Ishikawa (cell line): ENCODE measurements around the gene RIPOR2.

ENCODE experiments used
- CEBPB ChIP-seq: IDR thresholded peaks from 2 replicates; pipeline ENCODE4 v1.6.1; 2012
- CREB1 ChIP-seq: IDR thresholded peaks from 2 replicates; pipeline ENCODE4 v1.6.1; 2012; ENCODE audit warnings: low read depth
- EGR1 ChIP-seq: IDR thresholded peaks from 2 replicates; pipeline ENCODE4 v1.6.1; 2012
- EP300 ChIP-seq: IDR thresholded peaks from 2 replicates; pipeline ENCODE4 v1.6.1; 2012; ENCODE audit warnings: borderline replicate concordance
- FOXM1 ChIP-seq: IDR thresholded peaks from 2 replicates; pipeline ENCODE4 v1.6.1; 2012; ENCODE audit warnings: low read depth, borderline replicate concordance
- MAX ChIP-seq: IDR thresholded peaks from 2 replicates; pipeline ENCODE4 v1.6.1; 2012
- NFIC ChIP-seq: IDR thresholded peaks from 2 replicates; pipeline ENCODE4 v1.6.1; 2012
- RAD21 ChIP-seq: IDR thresholded peaks from 2 replicates; pipeline ENCODE4 v1.6.1; 2012; ENCODE audit warnings: low read depth
- TAF1 ChIP-seq: IDR thresholded peaks from 2 replicates; pipeline ENCODE4 v1.6.1; 2012; ENCODE audit warnings: low read depth, mild to moderate bottlenecking
- TCF12 ChIP-seq: IDR thresholded peaks from 2 replicates; pipeline ENCODE4 v1.6.1; 2012; ENCODE audit warnings: low read depth
- TEAD4 ChIP-seq: IDR thresholded peaks from 2 replicates; pipeline ENCODE4 v1.6.1; 2012
- YY1 ChIP-seq: IDR thresholded peaks from 2 replicates; pipeline ENCODE4 v1.6.1; 2012; ENCODE audit warnings: low read depth
- ZBTB7A ChIP-seq: IDR thresholded peaks from 2 replicates; pipeline ENCODE4 v1.6.1; 2012; ENCODE audit warnings: low read depth
- TF ChIP-seq, protein P1 (sequence below): IDR thresholded peaks from 2 replicates; pipeline ENCODE4 v1.6.1; 2012
- TF ChIP-seq, protein P2 (sequence below): IDR thresholded peaks from 2 replicates; pipeline ENCODE4 v1.6.1; 2012; ENCODE audit warnings: low read depth, mild to moderate bottlenecking

The RIPOR2 gene

DNA sequence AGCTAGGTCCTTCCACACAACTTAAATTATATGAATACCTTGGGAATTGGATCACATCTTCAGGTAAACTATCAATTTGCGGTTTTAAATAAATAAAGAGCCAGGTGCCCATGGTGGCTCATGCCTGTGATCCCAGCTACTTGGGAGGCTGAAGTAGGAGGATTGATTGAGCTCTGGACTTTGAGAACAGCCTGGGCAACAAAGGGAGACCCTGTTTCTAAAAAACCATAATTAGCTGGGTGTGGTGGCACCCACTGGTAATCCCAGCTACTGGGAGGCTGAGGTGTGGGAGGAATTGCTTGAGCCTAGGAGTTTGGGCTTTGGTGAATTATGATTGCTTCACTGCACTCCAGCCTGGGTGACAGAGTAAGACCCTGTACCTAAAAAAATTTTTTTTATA is 157.6 kb downstream of the RIPOR2 start:
- TF ChIP-seq YY1 (no peak), TEAD4 (no peak), EGR1 (no peak), TAF1 (no peak), NFIC (no peak), MAX (no peak), CREB1 (no peak)
- TF ChIP-seq, protein P1, sequence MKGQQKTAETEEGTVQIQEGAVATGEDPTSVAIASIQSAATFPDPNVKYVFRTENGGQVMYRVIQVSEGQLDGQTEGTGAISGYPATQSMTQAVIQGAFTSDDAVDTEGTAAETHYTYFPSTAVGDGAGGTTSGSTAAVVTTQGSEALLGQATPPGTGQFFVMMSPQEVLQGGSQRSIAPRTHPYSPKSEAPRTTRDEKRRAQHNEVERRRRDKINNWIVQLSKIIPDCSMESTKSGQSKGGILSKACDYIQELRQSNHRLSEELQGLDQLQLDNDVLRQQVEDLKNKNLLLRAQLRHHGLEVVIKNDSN, result no peak
- TF ChIP-seq, protein P2, sequence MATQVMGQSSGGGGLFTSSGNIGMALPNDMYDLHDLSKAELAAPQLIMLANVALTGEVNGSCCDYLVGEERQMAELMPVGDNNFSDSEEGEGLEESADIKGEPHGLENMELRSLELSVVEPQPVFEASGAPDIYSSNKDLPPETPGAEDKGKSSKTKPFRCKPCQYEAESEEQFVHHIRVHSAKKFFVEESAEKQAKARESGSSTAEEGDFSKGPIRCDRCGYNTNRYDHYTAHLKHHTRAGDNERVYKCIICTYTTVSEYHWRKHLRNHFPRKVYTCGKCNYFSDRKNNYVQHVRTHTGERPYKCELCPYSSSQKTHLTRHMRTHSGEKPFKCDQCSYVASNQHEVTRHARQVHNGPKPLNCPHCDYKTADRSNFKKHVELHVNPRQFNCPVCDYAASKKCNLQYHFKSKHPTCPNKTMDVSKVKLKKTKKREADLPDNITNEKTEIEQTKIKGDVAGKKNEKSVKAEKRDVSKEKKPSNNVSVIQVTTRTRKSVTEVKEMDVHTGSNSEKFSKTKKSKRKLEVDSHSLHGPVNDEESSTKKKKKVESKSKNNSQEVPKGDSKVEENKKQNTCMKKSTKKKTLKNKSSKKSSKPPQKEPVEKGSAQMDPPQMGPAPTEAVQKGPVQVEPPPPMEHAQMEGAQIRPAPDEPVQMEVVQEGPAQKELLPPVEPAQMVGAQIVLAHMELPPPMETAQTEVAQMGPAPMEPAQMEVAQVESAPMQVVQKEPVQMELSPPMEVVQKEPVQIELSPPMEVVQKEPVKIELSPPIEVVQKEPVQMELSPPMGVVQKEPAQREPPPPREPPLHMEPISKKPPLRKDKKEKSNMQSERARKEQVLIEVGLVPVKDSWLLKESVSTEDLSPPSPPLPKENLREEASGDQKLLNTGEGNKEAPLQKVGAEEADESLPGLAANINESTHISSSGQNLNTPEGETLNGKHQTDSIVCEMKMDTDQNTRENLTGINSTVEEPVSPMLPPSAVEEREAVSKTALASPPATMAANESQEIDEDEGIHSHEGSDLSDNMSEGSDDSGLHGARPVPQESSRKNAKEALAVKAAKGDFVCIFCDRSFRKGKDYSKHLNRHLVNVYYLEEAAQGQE, result no peak

- TF ChIP-seq MAX (no peak), NFIC (no peak), ZBTB7A (no peak), EGR1 (no peak), TEAD4 (no peak), TAF1 (no peak), CEBPB (no peak), TCF12 (no peak), FOXM1 (no peak), CREB1 (no peak), RAD21 (no peak), EP300 (no peak), YY1 (no peak)
- TF ChIP-seq, protein P2, result no peak
- TF ChIP-seq, protein P1, result no peak
Observed at GRCh38 chr6:24777227-24777626, 158.5 kb downstream of the RIPOR2 start.

DNA sequence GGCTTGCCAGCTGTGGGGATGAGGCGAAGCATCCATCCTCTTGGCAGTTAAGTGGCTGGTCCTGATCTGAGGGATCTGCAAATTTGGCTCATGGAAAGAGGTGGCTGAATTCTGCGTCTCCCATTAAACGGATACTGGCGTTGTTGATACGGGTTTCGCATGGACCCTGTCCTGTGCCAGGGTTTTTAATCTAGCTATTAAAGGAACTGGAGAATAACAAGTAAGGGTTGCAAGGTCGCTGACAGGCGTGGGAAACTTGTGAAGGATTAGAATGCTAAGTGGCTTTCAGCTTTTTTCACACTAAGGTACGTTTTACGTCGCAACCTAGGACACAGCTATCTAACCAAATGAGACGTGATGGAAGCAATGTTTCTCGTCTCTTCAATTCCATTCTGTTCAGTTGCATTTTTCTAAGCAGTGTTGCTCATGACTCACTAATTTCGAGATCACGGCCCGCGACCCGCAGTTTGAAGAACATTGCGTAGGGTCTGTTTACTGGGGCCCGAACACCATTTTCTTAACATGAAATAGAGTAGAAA is 160.2 kb downstream of the RIPOR2 start:
- TF ChIP-seq FOXM1 (no peak), TEAD4 (no peak), NFIC (no peak), CEBPB (no peak), MAX (no peak), ZBTB7A (no peak), EP300 (no peak), TAF1 (no peak), RAD21 (no peak), YY1 (no peak), CREB1 (no peak)
- TF ChIP-seq, protein P2, result no peak
- TF ChIP-seq, protein P1, result no peak
